ENCODE measurements around the gene GYS2.
"Not testable (repeated sequence)": the region's sequence is repeated elsewhere in the genome, so short reads cannot be mapped to it uniquely, and the experiment has no call there.

GYS2 gene

DNA sequence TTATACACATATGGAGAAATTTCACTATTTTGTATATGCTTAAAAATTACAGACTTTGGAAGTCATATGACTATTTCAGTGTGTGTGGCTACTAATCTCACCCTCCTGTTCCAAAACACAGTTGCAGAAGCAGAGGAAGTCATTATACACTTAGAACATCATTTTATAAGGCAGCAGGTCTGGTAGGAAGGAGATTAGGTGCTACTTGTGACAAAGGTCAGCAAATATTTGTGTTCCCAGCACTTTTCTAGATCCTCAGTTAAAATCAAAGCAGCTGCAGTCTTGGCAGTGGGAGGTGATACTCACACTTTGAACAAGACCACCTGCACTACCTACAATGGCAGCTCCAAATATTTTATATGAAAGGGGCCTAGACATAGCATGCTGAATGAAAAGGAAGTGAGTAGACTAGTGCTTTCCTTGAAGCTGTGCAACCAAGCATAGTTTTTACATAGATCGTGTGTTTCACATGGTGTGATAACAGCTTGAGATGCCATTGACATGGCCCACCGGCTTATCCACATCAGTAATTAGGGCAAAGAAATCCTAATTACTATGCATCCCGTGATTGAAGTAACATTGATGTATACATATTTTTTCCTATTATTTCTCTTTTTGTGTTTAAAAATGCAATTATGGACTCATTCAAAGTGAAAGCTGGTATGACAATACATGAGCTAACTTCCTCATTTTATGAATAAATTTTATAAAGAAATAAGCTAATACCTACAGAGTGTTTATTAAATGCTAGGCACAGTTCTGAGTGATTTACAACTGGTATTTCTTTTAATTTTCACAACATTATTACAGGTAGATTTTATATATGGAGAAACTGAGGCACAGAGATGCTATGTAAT is 5.3 kb downstream of the GYS2 start:
- no peak for DNase-seq

DNA sequence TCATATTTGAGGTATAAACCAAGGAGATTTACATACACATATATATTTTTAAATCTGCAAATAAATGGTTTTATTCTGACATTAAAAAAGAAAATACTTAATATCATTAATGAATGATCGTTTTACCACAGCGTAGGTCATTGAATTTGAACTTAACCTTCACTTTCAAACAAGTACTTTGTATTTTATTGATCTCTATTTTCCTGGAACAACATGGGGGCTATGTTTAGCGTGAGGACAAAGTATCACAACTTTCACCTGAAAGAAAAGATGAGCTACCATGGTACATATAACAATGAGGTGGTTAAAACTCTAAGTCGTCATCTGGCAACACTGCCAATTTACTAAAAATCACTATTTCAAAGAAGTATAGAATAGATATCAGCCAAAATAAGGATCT is 6.0 kb downstream of the GYS2 start:
- no peak for DNase-seq

DNA sequence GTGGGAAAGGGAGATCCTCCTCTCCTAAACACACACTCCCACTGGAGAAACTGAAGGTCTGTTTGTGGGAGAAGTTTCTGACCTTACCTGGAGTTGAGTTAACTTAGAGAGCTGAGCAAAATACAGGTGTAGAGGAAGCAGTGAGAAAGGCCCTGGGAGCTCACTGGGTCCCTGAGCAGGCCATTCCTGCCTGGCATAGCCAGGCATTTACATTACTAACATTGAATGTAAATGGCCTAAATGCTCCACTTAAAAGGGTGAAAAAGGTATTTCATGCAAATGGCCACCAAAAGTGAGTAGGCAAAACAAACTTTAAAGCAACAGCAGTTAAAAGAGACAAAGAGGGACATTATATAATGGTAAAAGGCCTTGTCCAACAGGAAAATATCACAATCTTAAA is 9.3 kb downstream of the GYS2 start:
- not testable (repeated sequence) for DNase-seq

DNA sequence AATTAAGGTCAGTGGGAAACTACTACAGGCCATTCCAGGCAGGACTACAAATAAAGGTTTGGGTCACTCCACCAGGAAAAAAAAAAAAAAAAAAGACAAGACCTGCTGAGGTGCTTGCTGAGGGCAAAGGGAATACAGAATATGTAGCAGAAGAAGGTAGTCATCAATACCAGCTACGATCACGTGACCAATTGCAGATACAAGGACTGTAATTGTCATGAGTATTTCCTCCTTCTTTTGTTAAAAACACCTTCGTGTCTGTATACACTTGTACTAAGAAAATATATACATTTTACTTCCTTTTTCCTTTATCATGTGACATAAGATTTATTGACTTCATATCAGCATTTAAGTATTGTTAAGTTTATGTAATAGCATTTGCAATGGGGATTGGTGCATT is 19.2 kb downstream of the GYS2 start:
- no peak for DNase-seq

DNA sequence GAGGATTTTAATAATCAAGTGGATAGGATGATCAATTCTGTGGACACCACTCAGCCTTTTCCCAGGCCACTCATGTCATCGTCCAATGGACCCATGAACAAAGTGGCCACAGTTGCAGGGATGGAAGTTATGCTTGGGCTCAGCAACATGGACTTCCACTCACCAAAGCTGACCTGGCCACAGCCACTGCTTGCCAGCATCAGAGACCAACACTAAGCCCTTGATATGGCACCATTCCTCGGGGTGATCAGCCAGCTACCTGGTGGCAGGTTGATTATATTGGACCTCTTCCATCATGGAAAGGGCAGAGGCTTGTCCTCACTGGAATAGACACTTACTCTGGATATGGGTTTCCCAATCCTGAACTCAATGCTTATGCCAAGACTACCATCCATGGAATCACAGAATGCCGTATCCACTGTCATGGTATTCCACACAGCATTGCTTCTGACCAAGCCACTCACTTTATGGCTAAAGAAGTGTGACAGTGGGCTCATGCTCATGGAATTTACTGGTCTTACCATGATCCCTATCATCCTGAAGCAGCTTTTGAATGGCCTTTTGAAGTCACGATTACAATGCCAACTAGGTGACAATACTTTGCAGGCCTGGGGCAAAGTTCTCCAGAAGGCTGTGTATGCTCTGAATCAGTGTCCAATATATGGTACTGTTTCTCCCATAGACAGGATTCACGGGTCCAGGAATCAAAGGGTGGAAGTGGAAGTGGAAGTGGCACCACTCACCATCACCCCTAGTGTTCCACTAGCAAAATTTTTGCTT is 20.1 kb downstream of the GYS2 start:
- not testable (repeated sequence) for DNase-seq

DNA sequence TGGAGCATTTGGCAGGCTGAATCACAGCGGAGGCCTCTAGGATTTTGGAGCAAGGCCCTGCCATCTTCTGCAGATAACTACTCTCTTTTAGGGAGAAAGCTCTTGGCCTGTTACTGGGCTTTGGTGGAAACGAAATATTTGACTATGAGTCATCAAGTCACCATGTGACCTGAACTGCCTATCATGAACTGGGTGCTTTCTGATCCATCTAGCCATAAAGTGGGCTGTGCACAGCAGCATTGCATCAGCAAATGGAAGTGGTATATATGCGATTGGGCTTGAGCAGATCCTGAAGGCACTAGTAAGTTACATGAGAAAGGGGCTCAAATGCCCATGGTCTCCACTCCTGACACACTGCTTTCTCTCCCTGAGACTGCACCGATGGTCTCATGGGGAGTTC is 21.1 kb downstream of the GYS2 start:
- no peak for DNase-seq

DNA sequence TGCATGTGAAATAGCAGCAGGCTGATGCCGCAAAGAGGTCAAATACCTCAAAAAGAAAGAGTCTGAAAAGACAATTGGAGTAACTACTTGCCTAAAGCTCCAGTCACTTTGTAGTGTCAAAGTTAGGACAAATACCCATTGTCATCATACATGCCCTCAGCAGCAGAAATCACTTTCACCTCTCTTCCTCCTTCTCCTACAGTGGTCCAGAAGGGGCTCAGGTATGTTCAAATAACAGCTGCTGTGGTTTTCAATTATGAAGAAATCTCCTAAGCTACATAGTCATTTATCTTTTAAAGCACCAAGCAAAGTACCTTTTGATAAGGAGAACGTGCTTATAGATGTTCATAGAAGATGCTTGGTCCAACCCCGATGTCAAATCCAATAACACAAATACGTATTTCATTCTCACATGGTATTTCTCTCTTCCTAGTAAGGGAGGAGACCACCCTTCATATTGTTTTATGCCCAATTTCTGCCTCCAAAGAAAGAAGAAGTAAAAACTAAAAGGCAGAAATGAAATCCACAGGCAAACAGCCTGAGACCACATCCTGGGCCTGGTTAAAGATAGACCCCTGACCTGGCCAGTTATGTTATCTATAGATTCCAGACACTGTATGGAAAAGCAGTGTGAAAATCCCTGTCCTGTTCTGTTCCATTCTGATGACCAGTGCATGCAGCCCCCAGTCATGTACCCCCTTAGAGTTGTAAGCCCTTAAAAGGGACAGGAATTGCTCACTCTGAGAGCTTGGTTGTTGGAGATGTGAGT is 23.7 kb downstream of the GYS2 start:
- DNase-seq = no peak

DNA sequence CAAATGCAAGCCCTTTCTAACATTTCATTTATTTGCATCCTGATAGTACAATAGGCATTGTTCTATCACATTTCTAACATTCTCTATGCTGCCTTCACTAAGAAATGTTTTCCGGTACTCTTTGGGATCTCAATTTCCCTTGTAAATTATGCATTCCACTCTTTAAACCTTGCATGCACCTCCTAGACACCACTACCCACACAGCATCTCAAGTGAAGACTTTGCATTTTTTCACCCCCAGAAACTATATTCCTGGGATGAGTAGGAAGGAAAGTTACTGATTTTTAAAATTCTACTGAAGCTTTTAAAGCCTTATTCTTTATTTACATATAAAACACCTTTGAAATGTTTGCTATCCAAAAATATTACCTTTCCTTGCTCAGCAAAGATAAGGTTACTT is 27.1 kb downstream of the GYS2 start:
- DNase-seq = no peak

DNA sequence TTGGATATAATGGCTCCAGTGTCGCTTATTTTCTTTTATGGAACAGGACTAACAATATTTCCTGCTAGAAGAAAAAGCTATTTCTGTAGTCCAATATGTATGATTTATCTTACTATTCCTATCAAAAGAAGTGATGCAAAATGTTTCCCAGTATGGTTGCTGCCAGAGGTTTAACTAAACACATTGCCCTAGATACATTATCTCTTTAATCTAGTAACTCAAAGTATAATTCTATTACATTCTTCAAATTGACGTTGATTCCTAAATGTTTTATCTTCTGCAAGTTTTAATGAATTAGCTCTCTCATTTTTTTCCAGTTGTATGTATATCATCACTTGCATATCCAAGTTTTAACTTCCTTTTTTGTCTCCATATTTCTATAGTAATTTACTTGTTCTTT is 28.2 kb downstream of the GYS2 start:
- DNase-seq = no peak

DNA sequence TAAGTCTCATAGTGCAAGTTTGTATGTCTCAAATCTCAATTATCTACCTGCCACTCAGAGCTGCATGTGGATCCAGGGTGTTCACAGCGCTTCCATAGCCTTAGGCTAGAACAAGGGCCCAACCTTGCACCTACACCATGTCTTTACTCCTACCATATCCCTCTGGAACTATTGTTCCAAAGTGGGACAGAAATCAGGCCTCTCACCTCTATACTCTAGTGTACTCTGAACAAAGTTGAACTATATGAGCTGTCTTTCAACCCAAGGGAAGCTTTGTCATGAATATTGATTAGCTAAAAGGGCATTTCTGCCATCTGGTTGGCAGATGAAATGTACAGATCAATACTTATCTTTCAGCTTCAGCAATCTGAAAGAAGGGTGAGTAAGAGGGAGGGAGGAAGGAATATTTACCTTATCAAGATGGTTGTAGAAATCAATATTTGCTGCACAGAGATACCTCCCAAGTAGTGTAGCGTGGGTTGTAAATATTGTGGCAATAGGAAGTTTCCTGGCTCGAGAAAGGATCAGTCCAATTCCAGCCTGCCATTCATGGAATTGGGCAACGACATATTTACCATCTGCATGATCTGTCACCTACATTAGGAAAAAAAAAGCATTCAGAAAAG is 30.8 kb downstream of the GYS2 start:
- no peak for DNase-seq

DNA sequence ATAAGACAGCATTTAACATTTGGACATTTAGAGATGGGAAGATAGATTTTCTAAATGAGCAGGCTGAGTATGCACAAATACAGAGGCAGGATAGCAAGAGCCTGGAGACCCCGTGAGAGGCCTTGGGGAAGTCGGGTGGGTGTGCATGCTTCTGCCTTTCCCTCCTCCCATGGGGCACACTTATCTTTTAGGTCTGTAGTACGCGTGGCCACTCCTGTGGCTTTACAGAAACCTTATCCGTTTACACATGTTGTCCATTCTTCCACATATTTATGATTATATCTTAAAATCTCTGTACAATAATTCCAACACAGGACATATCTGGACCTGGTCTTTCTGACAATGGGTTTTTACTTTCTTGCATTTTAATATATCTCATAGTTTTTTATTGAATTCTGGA is 33.6 kb downstream of the GYS2 start:
- no peak for DNase-seq

DNA sequence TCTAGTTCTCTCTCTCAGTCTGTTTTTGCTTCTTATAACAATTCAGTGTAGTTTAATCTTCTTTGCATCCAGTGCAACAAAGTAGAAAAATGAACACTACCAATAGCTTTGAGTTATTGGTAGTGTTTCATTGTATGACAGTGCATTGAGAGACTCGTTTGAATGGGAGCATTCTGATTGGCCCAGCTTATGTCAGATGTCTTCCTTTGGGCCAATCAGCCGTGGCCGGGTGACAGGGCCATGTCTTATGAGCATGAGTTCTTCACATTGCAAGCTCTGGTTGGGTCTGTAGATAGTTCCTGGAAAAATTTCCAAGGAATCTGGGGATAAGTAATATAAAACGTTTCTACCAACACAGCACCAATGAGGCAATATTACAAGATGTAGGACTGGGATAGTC is 36.5 kb downstream of the GYS2 start:
- DNase-seq = no peak

DNA sequence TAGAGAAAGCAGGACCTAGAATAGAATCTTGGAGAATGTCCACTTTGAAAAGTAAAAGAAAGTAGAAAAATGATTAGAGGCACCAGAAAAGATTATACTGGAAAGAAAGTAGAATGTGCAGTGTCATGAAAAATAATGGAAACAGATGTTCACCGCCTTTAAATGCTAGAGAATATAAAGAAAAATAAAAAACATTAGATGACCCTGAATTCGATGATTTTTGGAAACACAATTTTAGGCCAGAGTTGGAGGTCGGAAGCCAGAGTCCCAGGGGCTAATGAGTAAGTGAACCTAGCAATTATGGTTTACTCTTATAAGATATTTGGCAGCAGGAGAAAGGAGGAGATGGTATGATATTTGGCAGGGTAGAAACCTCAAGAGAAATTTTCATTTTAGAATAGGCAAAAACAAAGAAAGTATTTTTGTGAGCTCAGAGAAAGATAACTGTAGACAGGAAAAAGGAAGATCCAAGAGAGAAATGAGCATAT is 37.7 kb downstream of the GYS2 start:
- no peak for DNase-seq

DNA sequence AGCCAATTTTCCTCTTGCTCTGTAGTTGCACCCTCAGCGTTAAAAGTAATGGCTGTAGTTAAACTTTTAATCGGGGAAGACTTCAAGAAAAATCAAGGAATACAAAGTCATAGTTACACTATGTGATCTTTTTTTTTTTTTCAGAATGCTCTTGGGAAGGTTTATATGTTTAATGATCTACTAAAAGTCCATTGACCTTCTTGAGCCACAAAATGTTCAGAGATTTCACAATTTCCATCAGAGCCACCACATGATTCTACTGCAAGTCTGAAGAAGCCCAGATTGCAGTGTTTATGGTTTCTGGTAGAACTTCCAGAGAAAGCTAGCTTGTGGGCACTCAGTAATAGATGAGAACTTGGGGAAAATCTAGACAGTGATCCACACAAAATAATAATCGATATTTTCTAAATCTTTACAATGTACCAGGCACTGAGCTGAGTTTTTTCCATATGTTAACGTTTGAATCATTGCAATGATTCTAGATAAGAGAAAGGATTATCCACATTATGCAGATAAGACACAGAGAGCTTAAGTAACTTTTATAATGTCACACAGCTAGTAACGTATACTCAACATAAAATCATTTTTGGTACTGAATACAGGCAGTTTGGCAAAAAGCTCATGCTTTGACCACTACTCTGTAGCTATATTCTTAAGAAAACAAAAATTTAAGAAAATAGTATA is 38.3 kb downstream of the GYS2 start:
- DNase-seq = no peak

DNA sequence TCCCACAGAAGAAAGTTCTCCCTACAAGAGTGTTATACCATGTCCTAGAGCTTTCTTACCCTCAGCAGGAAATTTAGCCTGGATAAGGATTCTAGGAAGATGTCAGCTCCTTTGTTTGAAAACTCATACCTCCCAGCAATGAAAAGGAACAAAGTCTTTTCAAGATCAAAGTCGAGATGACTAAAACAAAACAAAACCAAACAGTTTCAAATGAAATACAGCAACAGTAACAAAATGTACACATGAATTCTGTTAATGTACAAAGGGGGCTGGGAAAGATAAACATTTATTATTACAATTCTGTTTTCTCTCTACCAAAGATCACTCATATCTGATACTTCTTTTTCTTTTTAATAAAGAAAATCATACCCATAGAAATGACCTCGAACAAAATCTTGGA is 41.8 kb downstream of the GYS2 start:
- no peak for DNase-seq

DNA sequence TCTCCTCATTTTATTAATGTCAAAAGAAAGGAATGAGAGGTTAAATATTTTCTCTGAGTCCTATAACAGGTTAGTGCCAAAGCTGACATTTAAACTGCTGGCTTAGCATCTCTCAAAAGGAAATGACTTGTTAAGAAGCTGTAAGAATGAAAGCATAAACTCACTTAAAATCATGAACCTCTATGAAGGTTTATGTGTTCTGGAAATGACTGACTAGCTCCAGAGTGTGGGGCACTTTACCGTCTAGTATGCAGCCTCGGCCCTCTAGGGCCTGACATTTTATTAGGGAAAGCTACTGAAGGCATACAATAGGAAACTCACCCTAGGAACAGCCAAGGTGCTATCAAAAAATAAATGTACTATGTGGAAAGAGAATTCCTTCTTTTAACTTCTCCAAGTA is 43.5 kb downstream of the GYS2 start:
- DNase-seq = no peak

DNA sequence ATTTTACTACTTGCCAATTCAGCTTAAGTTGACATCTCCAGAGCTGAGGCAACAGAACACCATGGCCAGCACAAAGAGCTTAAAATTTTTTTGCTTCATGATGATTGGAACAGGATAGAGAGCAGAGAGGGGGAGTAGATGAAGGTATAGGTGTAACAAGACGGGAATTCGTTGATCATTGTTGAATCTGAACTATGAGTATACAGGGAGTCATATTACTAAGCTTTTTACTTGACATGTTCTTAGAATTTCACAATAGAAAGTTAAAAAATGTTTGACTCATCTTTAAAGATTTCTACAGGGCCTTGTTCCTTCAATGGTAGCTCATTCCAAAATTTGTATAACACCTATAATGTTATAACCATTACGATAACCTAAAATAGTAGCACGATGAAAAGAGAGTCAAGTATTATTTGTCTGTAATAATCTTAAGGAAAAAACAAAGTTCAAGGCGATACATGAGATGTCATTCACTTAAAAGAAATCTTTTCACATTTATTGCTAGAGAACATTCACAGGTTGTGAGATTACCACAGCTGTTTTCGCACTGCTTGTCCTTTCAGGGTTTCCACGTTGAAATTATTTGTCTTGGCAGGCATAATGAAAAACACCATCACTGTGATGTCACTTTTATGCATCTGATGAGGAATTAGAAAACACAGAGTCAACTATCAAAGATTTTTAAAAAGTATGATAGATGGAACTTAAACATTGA is 44.6 kb downstream of the GYS2 start:
- DNase-seq = peak; percentile 17

DNA sequence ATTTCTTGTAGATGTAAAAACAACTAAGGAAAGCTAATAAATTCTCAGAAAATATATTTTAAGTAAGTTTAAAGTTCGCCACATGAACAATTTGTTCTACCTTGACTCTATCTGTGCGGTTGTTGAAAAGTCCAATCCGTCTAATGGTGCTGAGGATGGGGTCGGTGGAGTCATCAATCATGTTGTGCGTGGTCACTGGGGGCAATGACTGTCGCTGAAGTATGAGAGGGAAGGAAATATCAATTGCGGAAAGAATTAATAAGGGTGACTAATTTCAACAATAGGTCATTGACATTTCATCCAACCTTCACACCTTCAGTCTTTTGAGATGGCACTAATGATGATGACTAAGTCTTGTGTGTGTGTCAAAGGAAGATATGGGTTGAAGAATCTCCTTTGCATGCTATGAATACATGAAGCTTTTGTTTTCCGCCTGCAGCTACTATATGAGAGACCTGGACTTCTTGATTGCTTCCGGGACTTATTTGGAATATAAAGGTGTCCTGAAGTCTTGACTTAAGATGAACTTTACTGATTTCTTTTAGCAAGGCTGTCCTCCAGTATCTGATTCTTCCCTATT is 46.5 kb downstream of the GYS2 start:
- DNase-seq = no peak

DNA sequence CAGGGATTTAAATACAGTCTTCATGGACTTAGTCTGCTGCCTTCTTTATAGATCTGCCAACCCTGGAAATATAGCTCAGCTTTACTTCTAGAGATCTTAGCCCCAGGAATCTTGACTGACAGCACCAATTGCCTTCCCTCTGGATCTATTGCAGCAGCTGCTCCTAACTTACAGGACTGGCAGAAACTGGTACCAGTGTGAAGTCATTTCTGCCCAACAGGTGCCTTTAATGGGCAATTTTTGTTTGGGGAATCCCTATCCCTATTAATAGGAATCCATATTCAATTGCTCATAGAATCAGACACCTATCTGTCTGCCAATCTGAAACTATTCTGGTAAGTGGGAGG is 51.3 kb downstream of the GYS2 start:
- DNase-seq = no peak

DNA sequence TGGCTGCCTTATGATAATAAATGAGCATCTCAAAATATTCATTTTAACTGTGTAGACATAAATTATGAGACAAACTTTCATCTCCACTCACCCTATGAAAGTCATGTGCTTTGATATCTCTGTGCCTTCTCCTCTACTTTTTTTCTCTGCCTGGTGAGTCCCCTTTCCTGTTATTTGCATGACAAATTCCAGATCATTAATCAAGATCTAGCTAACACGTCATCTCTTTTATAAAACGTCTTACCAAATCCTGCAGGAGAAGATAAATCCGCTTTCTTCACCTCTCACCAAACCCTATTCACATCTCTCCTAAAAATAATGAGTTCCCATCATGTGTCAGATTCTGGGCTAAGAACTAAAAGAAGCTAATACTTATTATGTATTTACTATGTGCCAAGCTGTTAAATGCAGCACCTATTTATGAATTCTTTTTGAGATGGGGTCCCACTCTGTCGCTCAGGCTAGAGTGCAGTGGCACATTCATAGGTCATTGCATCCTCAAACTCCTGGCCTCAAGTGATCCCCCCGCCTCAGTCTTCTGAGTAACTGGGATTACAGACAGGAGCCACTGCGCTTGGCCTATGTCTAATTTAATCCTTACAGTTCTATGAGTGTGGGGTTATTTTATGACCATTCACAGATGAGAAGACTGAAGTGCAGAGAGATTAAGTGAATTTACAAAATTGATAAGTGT is 51.9 kb downstream of the GYS2 start:
- DNase-seq = no peak

Measured in fibroblast of upper back skin (primary cell).